Coronary artery (tissue), 2 donors: ENCODE results near the gene SMPDL3A.
A peak's percentile ranks its signal among the peaks of the same experiment; 100 is the strongest.

ENCODE experiments used
- DNase-seq: peaks from one replicate; pipeline ENCODE4 v3.0.0-alpha.2; 2017; ENCODE audit warnings: low spot score
- H3K27ac ChIP-seq, 2 donors: fragments of 200-600 bp; sonication (generic); one replicate each; pipeline ENCODE4 v1.5.1; 2016 to 2019
- H3K4me3 ChIP-seq: fragments of 200-600 bp; sonication (generic); 2 replicates; pipeline ENCODE4 v1.5.1; 2016; ENCODE audit warnings: mild to moderate bottlenecking, moderate library complexity
- CTCF ChIP-seq: fragments of 200-600 bp; sonication (generic); IDR thresholded peaks from one replicate; pipeline ENCODE4 v1.5.1; 2019; ENCODE audit warnings: antibody characterized with exemption

Gene SMPDL3A

GRCh38 chr6:122788208-122788607 is 850 bp upstream of the SMPDL3A start:
- no peak for DNase-seq
- no peak for TF ChIP-seq CTCF
- Histone ChIP-seq H3K4me3 (no peak overlapping the region), H3K27ac (no peak overlapping the region)

GRCh38 chr6:122788663-122789181 is 336 bp upstream of the SMPDL3A start:
- no peak for TF ChIP-seq CTCF
- peak overlapping the region; percentile 81 to 92 for H3K27ac ChIP-seq
- no peak for DNase-seq

GRCh38 chr6:122790028-122790422 is 967 bp downstream of the SMPDL3A start:
- TF ChIP-seq CTCF: no peak
- Histone ChIP-seq H3K27ac (peak overlapping the region; percentile 81 to 92), H3K4me3 (peak overlapping the region; percentile 86)
- DNase-seq: no peak

More at GRCh38 chr6:122788663-122789181, 336 bp upstream of the SMPDL3A start:
- peak overlapping the region; percentile 86 for H3K4me3 ChIP-seq

- H3K4me3 ChIP-seq: peak overlapping the region; percentile 86
- peak overlapping the region; percentile 81 to 92 for H3K27ac ChIP-seq
- DNase-seq: no peak
- TF ChIP-seq CTCF: no peak
These were observed 1.6 kb downstream of the SMPDL3A start for GRCh38 chr6:122790423-122791309.

GRCh38 chr6:122791310-122791679 is 2.2 kb downstream of the SMPDL3A start:
- no peak for DNase-seq
- H3K4me3 ChIP-seq: no peak overlapping the region
- TF ChIP-seq CTCF: no peak
- no peak overlapping the region for H3K27ac ChIP-seq

- no peak overlapping the region for H3K27ac ChIP-seq
These were observed 3.7 kb downstream of the SMPDL3A start for GRCh38 chr6:122792766-122793165.

More at GRCh38 chr6:122792766-122793165, 3.7 kb downstream of the SMPDL3A start:
- no peak overlapping the region for H3K4me3 ChIP-seq
- no peak for TF ChIP-seq CTCF
- DNase-seq: no peak
